ENCODE measurements around the gene SP5.

Gene SP5

GRCh38 chr2:170696948-170697347 lies 18.2 kb upstream of the SP5 start:
- TF ChIP-seq, protein P1, sequence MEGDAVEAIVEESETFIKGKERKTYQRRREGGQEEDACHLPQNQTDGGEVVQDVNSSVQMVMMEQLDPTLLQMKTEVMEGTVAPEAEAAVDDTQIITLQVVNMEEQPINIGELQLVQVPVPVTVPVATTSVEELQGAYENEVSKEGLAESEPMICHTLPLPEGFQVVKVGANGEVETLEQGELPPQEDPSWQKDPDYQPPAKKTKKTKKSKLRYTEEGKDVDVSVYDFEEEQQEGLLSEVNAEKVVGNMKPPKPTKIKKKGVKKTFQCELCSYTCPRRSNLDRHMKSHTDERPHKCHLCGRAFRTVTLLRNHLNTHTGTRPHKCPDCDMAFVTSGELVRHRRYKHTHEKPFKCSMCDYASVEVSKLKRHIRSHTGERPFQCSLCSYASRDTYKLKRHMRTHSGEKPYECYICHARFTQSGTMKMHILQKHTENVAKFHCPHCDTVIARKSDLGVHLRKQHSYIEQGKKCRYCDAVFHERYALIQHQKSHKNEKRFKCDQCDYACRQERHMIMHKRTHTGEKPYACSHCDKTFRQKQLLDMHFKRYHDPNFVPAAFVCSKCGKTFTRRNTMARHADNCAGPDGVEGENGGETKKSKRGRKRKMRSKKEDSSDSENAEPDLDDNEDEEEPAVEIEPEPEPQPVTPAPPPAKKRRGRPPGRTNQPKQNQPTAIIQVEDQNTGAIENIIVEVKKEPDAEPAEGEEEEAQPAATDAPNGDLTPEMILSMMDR (IDR thresholded peaks at IDR 0.05): no peak

DNA sequence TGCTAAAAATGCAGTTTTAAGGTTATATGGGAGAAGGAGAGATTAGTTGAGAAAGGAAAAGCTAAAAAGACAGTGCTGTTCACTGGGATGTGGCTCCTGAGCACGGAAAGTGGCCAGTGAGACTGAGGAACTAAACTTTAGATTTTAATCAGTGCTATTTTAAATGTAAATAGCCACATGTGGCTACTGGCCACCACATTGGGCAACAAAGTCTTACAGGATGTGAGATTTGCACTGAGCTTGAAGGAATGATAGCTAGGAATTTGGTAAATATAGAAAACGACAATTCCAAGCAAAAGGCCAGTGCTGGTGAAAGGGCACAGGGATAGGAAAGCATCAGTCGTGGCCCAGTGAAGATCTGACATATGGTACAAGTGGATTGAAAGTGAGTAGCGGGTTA lies 14.1 kb upstream of the SP5 start:
- TF ChIP-seq, protein P1 (IDR thresholded peaks at IDR 0.05): no peak

- TF ChIP-seq, protein P1 (IDR thresholded peaks at IDR 0.05): no peak
These were observed 11.2 kb upstream of the SP5 start for GRCh38 chr2:170703776-170704476.

- TF ChIP-seq, protein P1 (IDR thresholded peaks at IDR 0.05): no peak
These were observed 7.0 kb upstream of the SP5 start for GRCh38 chr2:170707821-170708795.

DNA sequence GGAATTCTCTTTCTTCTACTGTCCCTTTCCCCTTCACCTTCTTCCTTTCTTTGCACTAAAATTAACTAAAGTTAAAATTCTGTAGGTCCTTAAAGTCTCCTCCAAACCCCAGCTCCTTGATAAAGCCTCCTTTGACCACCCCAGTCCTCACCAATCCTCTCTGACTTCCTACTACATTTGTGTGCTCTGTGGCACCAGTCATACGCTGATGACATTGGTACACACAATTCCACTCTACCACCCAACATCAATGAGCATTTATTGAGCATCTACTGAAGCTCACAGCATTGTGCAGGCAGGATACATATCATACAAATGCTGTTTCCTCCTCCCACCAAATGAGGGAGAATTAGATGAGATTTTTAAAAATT lies 4.5 kb upstream of the SP5 start:
- TF ChIP-seq, protein P1 (IDR thresholded peaks at IDR 0.05): no peak

DNA sequence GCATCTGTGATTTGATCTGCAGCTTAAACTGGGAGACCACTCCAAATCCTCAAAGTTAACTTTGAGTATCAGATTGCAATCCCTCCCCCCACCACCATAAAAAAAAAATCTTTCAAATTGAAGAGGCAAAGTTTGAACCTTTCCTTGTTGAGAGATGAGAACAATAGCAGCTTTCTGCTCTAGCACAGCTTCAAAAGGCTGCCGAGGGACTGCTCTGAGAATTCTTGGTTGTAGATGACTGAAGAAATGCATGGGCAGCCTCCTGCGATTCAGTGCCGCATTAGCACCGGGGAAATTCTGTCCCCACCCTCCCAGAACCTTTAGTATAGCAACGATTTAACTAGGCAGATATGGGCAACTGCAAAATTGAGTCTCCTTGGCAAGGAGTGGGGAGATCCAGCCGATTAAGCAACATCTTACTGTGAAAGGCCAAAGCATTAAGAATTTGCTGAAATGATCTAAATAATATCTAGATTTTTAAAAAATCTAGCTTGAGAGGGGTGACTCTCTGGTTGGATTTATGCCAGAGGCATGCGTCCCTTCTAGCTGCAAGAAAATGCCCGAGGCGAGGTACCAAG lies 3.9 kb upstream of the SP5 start:
- TF ChIP-seq, protein P1 (IDR thresholded peaks at IDR 0.05): no peak

DNA sequence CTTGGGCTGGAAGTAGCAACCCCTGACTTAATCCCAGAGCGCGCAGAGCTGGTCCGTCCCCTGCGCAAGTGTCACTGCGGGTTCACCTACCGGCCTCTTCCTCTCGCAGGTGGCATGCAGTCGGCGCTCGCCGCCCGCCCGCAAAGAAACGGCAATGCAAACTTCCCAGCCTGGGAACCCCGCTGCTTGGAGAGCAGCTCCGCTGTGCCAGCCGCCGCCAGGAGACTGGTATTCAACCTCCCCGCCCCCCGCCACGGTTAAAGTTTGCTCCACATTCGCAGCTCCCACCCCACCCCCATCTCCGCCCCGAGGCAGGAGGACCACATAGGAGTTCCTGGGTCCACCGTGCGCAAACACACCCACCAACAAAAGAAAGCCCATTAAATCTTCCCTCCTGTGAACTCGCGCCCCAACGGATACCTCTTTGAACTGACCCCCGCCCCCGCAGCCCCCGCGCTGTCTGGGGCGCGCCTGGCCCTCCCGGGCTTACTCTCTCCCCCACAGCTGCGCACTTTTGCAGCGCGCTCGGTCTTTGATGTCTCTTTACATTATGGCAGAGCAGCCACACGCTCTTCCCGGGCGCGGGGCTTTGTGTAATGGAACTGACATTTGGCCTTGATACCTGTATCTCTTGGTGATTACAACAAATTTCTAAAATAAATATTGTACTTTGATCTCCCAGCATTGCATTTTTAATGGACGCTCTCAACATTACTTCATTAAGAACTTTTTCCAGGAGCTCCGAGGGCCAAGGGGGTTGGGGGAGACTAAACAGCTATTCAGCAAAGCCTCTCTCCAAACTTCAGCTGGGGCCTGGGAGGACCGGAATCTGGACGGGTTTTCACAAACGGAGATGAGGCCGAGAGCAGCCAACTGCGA lies 3.1 kb upstream of the SP5 start:
- TF ChIP-seq, protein P1 (IDR thresholded peaks at IDR 0.05): no peak

Data from LNCAP (cell line).